Skeletal muscle tissue (tissue), 4 donors: ENCODE measurements around the gene AK9. TPM values are rescaled to one million over a fixed set of nuclear protein-coding genes. Genes with fewer than 3 reads are reported as not detected.

Experiments
- H3K27ac ChIP-seq: one replicate; pipeline ENCODE4 v1.7.0; 2013; ENCODE audit warnings: mild to moderate bottlenecking, low read depth, low read length, inconsistent platforms
- H3K27me3 ChIP-seq, 3 donors: one replicate each; pipeline ENCODE4 v1.7.0; 2013; ENCODE audit warnings: low read length in 3 of 3; ENCODE audit not compliant: control insufficient read depth in 3 of 3, insufficient read depth in 3 of 3
- H3K36me3 ChIP-seq, 3 donors: one replicate each; pipeline ENCODE4 v1.7.0; 2013; ENCODE audit warnings: low read length in 3 of 3; ENCODE audit not compliant: control insufficient read depth in 3 of 3, insufficient read depth in 3 of 3
- H3K4me1 ChIP-seq, 3 donors: one replicate each; pipeline ENCODE4 v1.7.0; 2013; ENCODE audit warnings: low read length in 3 of 3, mild to moderate bottlenecking in 3 of 3; ENCODE audit not compliant: control insufficient read depth in 3 of 3, insufficient read depth in 3 of 3
- H3K4me3 ChIP-seq, 3 donors: one replicate each; pipeline ENCODE4 v1.7.0; 2013; ENCODE audit warnings: low read length in 3 of 3
- H3K9ac ChIP-seq, 3 donors: one replicate each; pipeline ENCODE4 v1.7.0; 2013; ENCODE audit warnings: low read length in 3 of 3, mild to moderate bottlenecking in 3 of 3, moderate library complexity in 2 of 3, low read depth in 1 of 3
- H3K9me3 ChIP-seq, 3 donors: one replicate each; pipeline ENCODE4 v1.7.0; 2013; ENCODE audit warnings: low read length in 3 of 3; ENCODE audit not compliant: control insufficient read depth in 3 of 3
- total RNA-seq: library from RNA; depleted of rRNA; stranded (reverse); fragments of >200 nt; gene quantifications from one replicate; pipeline ENCODE4 v1.2.3, GENCODE V29; 2014
- donor health status: Osteomylitis.

The AK9 gene
- total RNA-seq, 1 donor from 2014 or later: 14.1 TPM

DNA sequence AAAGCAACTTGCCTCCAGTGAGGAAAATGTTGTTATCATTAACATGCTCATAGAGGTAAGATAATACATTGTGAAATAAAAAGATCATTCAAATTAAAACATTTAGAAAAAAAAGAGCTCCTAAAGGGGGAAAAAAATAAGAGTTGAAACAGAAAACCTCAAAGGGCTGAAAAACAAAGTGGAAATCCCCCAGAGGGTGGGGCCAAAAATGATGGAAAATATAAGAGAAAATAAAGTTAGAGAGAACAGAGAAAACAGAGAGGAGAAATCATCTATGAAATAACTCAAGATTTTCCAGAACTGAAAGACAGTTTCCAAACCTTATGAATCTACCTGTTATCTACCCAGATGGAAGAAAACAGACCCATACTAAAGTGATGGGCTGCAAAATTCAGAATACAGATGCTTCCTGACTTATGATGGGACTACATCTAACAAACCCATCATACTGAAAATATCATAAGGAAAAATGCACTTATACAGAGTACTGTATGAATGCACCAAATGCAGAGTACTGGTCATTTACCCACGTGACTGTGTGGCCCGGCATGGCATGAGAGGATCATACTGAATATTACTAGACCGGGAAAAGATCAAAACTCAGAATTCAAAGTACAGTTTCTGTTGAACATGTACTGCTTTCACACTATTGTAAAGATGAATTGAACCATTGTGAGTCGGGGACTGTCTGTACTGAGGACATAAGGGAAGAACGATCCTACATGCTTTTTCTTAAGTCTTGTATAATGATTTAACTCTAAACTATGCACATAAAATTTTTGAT, 212.0 kb downstream of the AK9 start:
- no peak overlapping the region for H3K27ac ChIP-seq
- H3K9me3 ChIP-seq: no peaks in the 10 kb centered on the region
- H3K9ac ChIP-seq: no peak overlapping the region
- H3K36me3 ChIP-seq: peaks cover 20 to 27% (median 26%) of the 10 kb centered on the region in 3 donors
- no peak overlapping the region for H3K4me3 ChIP-seq
- peaks cover 30 to 40% (median 31%) of the 10 kb centered on the region in 3 donors for H3K4me1 ChIP-seq
- H3K27me3 ChIP-seq: no peaks in the 10 kb centered on the region

- H3K27me3 ChIP-seq: no peaks in the 10 kb centered on the region
- H3K9me3 ChIP-seq: no peaks in the 10 kb centered on the region
- H3K27ac ChIP-seq: no peak overlapping the region
- peaks cover 26 to 34% (median 29%) of the 10 kb centered on the region in 3 donors for H3K36me3 ChIP-seq
- H3K9ac ChIP-seq: no peak overlapping the region
- H3K4me1 ChIP-seq: peaks cover 26 to 35% (median 30%) of the 10 kb centered on the region in 3 donors
- H3K4me3 ChIP-seq: no peak overlapping the region
Measured at GRCh38 chr6:109478222-109478805, 212.7 kb downstream of the AK9 start.

DNA sequence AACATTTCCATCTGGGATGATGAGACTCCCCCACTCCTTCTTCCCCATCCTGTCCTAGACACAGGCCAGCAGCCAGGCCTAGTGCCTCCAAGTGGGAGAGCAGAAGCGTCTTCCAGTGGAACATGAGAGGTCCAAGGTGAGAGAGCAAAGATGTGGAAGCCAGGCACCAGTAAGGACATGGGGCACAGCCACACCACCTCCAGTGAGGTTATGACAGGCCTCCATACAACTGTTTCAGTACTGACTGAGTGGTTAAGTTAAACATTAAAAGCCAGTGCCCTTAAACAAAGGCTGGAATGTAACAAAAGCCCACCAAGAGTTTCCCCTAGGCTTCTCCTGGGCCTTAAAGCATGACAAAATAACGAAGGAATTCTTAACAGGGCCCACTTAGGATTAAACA, 213.3 kb downstream of the AK9 start:
- H3K9me3 ChIP-seq: no peaks in the 10 kb centered on the region
- H3K27me3 ChIP-seq: no peaks in the 10 kb centered on the region
- H3K27ac ChIP-seq: no peak overlapping the region
- H3K4me1 ChIP-seq: peaks cover 26 to 35% (median 30%) of the 10 kb centered on the region in 3 donors
- H3K9ac ChIP-seq: no peak overlapping the region
- H3K4me3 ChIP-seq: no peak overlapping the region
- peaks cover 31 to 40% (median 34%) of the 10 kb centered on the region in 3 donors for H3K36me3 ChIP-seq

GRCh38 chr6:109477184-109477583, 213.8 kb downstream of the AK9 start:
- H3K27ac ChIP-seq: no peak overlapping the region
- H3K9ac ChIP-seq: no peak overlapping the region
- H3K27me3 ChIP-seq: no peaks in the 10 kb centered on the region
- H3K9me3 ChIP-seq: no peaks in the 10 kb centered on the region
- peaks cover 26 to 35% (median 29%) of the 10 kb centered on the region in 3 donors for H3K4me1 ChIP-seq
- no peak overlapping the region for H3K4me3 ChIP-seq
- H3K36me3 ChIP-seq: peaks cover 37 to 45% (median 39%) of the 10 kb centered on the region in 3 donors

- H3K36me3 ChIP-seq: peaks cover 42 to 54% (median 51%) of the 10 kb centered on the region in 3 donors
Measured at GRCh38 chr6:109475625-109476024, 215.4 kb downstream of the AK9 start.

GRCh38 chr6:109474995-109475394, 216.0 kb downstream of the AK9 start:
- peaks cover 45 to 60% (median 52%) of the 10 kb centered on the region in 3 donors for H3K36me3 ChIP-seq
- peaks cover 7 to 14% (median 9%) of the 10 kb centered on the region in 3 donors for H3K4me1 ChIP-seq
- H3K9ac ChIP-seq: no peak overlapping the region
- H3K27ac ChIP-seq: no peak overlapping the region
- no peaks in the 10 kb centered on the region for H3K9me3 ChIP-seq
- no peaks in the 10 kb centered on the region for H3K27me3 ChIP-seq
- no peak overlapping the region for H3K4me3 ChIP-seq

More at GRCh38 chr6:109475625-109476024, 215.4 kb downstream of the AK9 start:
- H3K4me1 ChIP-seq: peaks cover 13 to 20% (median 14%) of the 10 kb centered on the region in 3 donors
- no peak overlapping the region for H3K9ac ChIP-seq
- H3K9me3 ChIP-seq: no peaks in the 10 kb centered on the region
- no peak overlapping the region for H3K27ac ChIP-seq
- H3K4me3 ChIP-seq: no peak overlapping the region
- no peaks in the 10 kb centered on the region for H3K27me3 ChIP-seq

GRCh38 chr6:109473120-109473519, 217.9 kb downstream of the AK9 start:
- Histone ChIP-seq H3K36me3 (peaks cover 50 to 68% (median 55%) of the 10 kb centered on the region in 3 donors), H3K9me3 (no peaks in the 10 kb centered on the region), H3K27ac (no peak overlapping the region), H3K4me1 (peaks cover 0 to 8% (median 3%) of the 10 kb centered on the region in 3 donors), H3K27me3 (no peaks in the 10 kb centered on the region), H3K9ac (no peak overlapping the region), H3K4me3 (no peak overlapping the region)

DNA sequence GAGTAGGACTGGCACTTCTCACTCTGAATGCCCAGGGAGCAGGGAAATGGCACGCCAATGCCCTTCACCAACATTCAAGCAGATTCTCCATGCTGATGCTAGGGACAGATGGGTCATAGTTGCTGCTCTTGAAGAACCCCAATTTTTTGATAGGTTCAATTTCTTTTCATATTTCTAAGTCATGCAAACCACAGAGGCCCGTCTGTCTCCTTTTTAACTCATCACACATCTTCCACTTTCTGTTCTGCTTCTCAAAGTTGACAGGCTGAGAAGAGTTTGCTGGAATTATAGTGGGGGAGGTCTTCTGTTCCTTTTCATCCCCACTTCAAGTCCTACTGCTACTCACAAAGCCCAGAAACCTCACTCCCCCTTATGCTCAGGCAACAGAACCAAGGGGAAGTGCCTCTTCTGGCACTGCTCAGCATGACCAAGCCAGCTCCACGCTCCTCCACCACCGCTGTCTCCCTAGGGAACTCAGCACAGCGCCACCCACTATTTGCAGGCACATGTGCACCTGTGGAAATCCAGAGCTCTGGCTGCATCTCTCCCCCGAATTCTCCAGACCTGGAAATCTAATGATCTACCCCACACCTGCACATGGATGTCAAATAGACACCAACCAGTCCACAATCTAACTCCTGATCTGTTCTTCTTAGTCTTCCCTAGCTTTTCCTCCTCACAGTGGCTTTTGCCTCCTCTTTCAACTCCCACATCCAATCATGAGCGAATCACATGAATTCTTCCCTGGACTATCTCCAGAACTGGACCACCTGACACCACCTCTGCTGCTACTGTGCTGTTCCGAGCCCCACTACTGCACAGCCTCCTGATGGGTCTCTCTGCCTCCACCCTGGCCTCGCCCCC, 218.6 kb downstream of the AK9 start:
- no peak overlapping the region for H3K4me3 ChIP-seq
- peaks cover 51 to 63% (median 57%) of the 10 kb centered on the region in 3 donors for H3K36me3 ChIP-seq
- H3K4me1 ChIP-seq: peaks cover 0 to 1% (median 0%) of the 10 kb centered on the region in 3 donors
- H3K27me3 ChIP-seq: no peaks in the 10 kb centered on the region
- no peaks in the 10 kb centered on the region for H3K9me3 ChIP-seq
- H3K9ac ChIP-seq: no peak overlapping the region
- H3K27ac ChIP-seq: no peak overlapping the region

GRCh38 chr6:109471105-109471810, 219.7 kb downstream of the AK9 start:
- H3K27me3 ChIP-seq: no peaks in the 10 kb centered on the region
- H3K9ac ChIP-seq: no peak overlapping the region
- peaks cover 51 to 67% (median 59%) of the 10 kb centered on the region in 3 donors for H3K36me3 ChIP-seq
- no peak overlapping the region for H3K27ac ChIP-seq
- no peak overlapping the region for H3K4me3 ChIP-seq
- H3K4me1 ChIP-seq: peaks cover 0 to 1% (median under 1%) of the 10 kb centered on the region in 3 donors
- no peaks in the 10 kb centered on the region for H3K9me3 ChIP-seq
